IMR-90 (cell line): ENCODE data around the gene LY6G5C. TPM values are rescaled to one million over a fixed set of nuclear protein-coding genes. Genes with fewer than 3 reads are reported as not detected.

Experiments used
- ATAC-seq: fragments of 200-7000 bp; cut with Tn5 transposase; 2 replicates; pipeline ENCODE4 v1.9.1; 2020; ENCODE audit warnings: low read depth, mild to moderate bottlenecking, moderate library complexity
- Bru-seq: library from RNA; stranded (reverse); fragments of 400-500 nt; gene quantifications from one replicate; lab custom pipeline; 2021; lab: Mats Ljungman, UMichigan
- BruChase-seq, 2 experiments: library from RNA; stranded (reverse); fragments of 400-500 nt; gene quantifications; one replicate each; lab custom pipeline; 2021; lab: Mats Ljungman, UMichigan
- BruUV-seq: library from RNA; stranded (reverse); fragments of 400-500 nt; replicated peaks from 2 replicates; lab custom pipeline; 2021; lab: Mats Ljungman, UMichigan
- CTCF ChIA-PET: fragments of 300-600 bp; formaldehyde crosslinking; extraction: SDS; loops from one replicate; lab custom pipeline; 2021; ENCODE audit warnings: antibody characterized with exemption; lab: Yijun Ruan, JAX
- POLR2A ChIA-PET: fragments of 300-600 bp; sonication (Branson Sonifier 250); formaldehyde crosslinking; loops from one replicate; lab custom pipeline; 2022; ENCODE audit warnings: antibody characterized with exemption; ENCODE audit not compliant: unreplicated experiment; lab: Charles Lee
- DNase-seq: peaks from one replicate; pipeline ENCODE4 v3.0.0; 2013
- H2AFZ ChIP-seq: replicated peaks from 2 replicates; pipeline ENCODE3; 2013; ENCODE audit warnings: low read length, mild to moderate bottlenecking; ENCODE audit not compliant: poor library complexity
- H2AK5ac ChIP-seq: 2 replicates; pipeline ENCODE4 v1.6.1; 2013; ENCODE audit warnings: low read depth, low read length, inconsistent platforms
- H2AK9ac ChIP-seq: replicated peaks from 2 replicates; pipeline ENCODE3; 2013; ENCODE audit warnings: mild to moderate bottlenecking, low read depth, low read length, moderate library complexity; ENCODE audit not compliant: poor library complexity
- H2BK120ac ChIP-seq: 2 replicates; pipeline ENCODE4 v1.6.1; 2013; ENCODE audit warnings: low read depth, low read length, inconsistent platforms
- H2BK15ac ChIP-seq: 3 replicates; pipeline ENCODE4 v1.6.1; 2013; ENCODE audit warnings: low read depth, low read length, inconsistent platforms
- H2BK20ac ChIP-seq: 2 replicates; pipeline ENCODE4 v1.6.1; 2013; ENCODE audit warnings: low read depth, mild to moderate bottlenecking, inconsistent platforms, low read length, moderate library complexity
- H2BK5ac ChIP-seq: 2 replicates; pipeline ENCODE4 v1.6.1; 2013; ENCODE audit warnings: mild to moderate bottlenecking, low read depth, low read length, inconsistent platforms; ENCODE audit not compliant: poor library complexity, severe bottlenecking
- H3K14ac ChIP-seq: replicated peaks from 2 replicates; pipeline ENCODE4 v1.6.1; 2013; ENCODE audit warnings: low read depth, low read length, inconsistent platforms
- H3K18ac ChIP-seq: 2 replicates; pipeline ENCODE4 v1.6.1; 2013; ENCODE audit warnings: low read depth, low read length, control low read depth
- H3K23ac ChIP-seq: 2 replicates; pipeline ENCODE4 v1.6.1; 2013; ENCODE audit warnings: low read depth, low read length, inconsistent platforms
- H3K27ac ChIP-seq: 2 replicates; pipeline ENCODE4 v1.5.1; 2013; ENCODE audit warnings: mild to moderate bottlenecking, control low read depth, low read length; ENCODE audit not compliant: insufficient read depth
- H3K27me3 ChIP-seq: 2 replicates; pipeline ENCODE4 v1.6.1; 2013; ENCODE audit warnings: low read length; ENCODE audit not compliant: control insufficient read depth, insufficient read depth
- H3K36me3 ChIP-seq: 2 replicates; pipeline ENCODE4 v1.6.1; 2013; ENCODE audit warnings: low read length, mixed read lengths; ENCODE audit not compliant: control insufficient read depth, insufficient read depth
- H3K4ac ChIP-seq: 2 replicates; pipeline ENCODE4 v1.6.1; 2013; ENCODE audit warnings: low read depth, low read length, inconsistent platforms
- H3K4me1 ChIP-seq: 2 replicates; pipeline ENCODE4 v1.6.1; 2013; ENCODE audit warnings: low read length, mixed read lengths; ENCODE audit not compliant: control insufficient read depth, insufficient read depth
- H3K4me2 ChIP-seq: 2 replicates; pipeline ENCODE4 v1.6.1; 2013; ENCODE audit warnings: low read depth, mild to moderate bottlenecking, control low read depth, low read length, moderate library complexity
- H3K4me3 ChIP-seq: 2 replicates; pipeline ENCODE4 v1.5.1; 2013; ENCODE audit warnings: low read depth, mild to moderate bottlenecking, control low read depth, low read length, moderate library complexity; ENCODE audit not compliant: insufficient read depth
- H3K56ac ChIP-seq: 2 replicates; pipeline ENCODE4 v1.6.1; 2013; ENCODE audit warnings: low read length, inconsistent platforms; ENCODE audit not compliant: insufficient read depth; ENCODE audit errors: extremely low read depth
- H3K79me1 ChIP-seq, 2 experiments: 2 replicates each; pipeline ENCODE4 v1.6.1; 2013; ENCODE audit warnings: low read length in 2 of 2, inconsistent platforms in 1 of 2, low read depth in 1 of 2
- H3K9ac ChIP-seq: 2 replicates; pipeline ENCODE4 v1.6.1; 2013; ENCODE audit warnings: low read depth, low read length, control low read depth
- H3K9me1 ChIP-seq: 2 replicates; pipeline ENCODE4 v1.6.1; 2013; ENCODE audit warnings: low read length, inconsistent platforms; ENCODE audit not compliant: insufficient read depth
- H3K9me3 ChIP-seq: 2 replicates; pipeline ENCODE4 v1.6.1; 2013; ENCODE audit warnings: low read length; ENCODE audit not compliant: control insufficient read depth, insufficient read depth
- H4K20me1 ChIP-seq: 2 replicates; pipeline ENCODE4 v1.6.1; 2013; ENCODE audit warnings: low read length, inconsistent platforms; ENCODE audit not compliant: insufficient read depth
- H4K5ac ChIP-seq: 2 replicates; pipeline ENCODE4 v1.6.1; 2013; ENCODE audit warnings: mild to moderate bottlenecking, low read depth, low read length, control low read depth
- H4K8ac ChIP-seq, 2 experiments: 2 replicates each; pipeline ENCODE4 v1.6.1; 2013; ENCODE audit warnings: low read depth in 2 of 2, low read length in 2 of 2, control low read depth in 1 of 2, inconsistent platforms in 1 of 2
- H4K91ac ChIP-seq: 2 replicates; pipeline ENCODE4 v1.6.1; 2013; ENCODE audit warnings: low read depth, low read length, inconsistent platforms; ENCODE audit not compliant: insufficient read depth
- CEBPB ChIP-seq: IDR thresholded peaks from 2 replicates; pipeline ENCODE4 v1.6.1; 2012; ENCODE audit warnings: low read depth, low read length, improper control_type of control experiment
- CHD1 ChIP-seq: IDR thresholded peaks from 2 replicates; pipeline ENCODE4 v1.6.1; 2012; ENCODE audit warnings: low read depth, low read length, improper control_type of control experiment
- NFE2L2 ChIP-seq: fragments of 150-350 bp; IDR thresholded peaks from 2 replicates; pipeline ENCODE4 v1.6.1; 2016; ENCODE audit warnings: low read depth, mild to moderate bottlenecking, low read length
- POLR2A ChIP-seq: IDR thresholded peaks from 2 replicates; pipeline ENCODE4 v1.6.1; 2012; ENCODE audit warnings: mild to moderate bottlenecking, low read depth, low read length
- RAD21 ChIP-seq: IDR thresholded peaks from 2 replicates; pipeline ENCODE4 v1.6.1; 2012; ENCODE audit warnings: low read length, improper control_type of control experiment
- RCOR1 ChIP-seq: IDR thresholded peaks from 2 replicates; pipeline ENCODE4 v1.6.1; 2012; ENCODE audit warnings: mild to moderate bottlenecking, low read length, improper control_type of control experiment; ENCODE audit not compliant: insufficient replicate concordance
- SMC3 ChIP-seq: fragments of 150-350 bp; IDR thresholded peaks from 2 replicates; pipeline ENCODE4 v1.6.1; 2016; ENCODE audit warnings: low read depth, mild to moderate bottlenecking, antibody characterized with exemption, low read length, moderate library complexity
- WGBS, 2 experiments: methylation state at CpG; one replicate each; pipeline versions ENCODE4 v1.1.5 to v1.1.7; 2013; ENCODE audit warnings: missing lambda C conversion rate in 2 of 2; ENCODE audit not compliant: insufficient read length in 1 of 2; ENCODE audit errors: extremely low coverage in 2 of 2; 5-methylcytosine and 5-hydroxymethylcytosine counted together
- dilution Hi-C: fragments of 300-500 bp; cut with HindIII; formaldehyde crosslinking; loops from one replicate; pipeline ENCODE4 v1.14.3; 2018; ENCODE audit warnings: low sequenced_read_pairs; ENCODE audit not compliant: unreplicated experiment
- in situ Hi-C: fragments of 300-500 bp; cut with MboI; formaldehyde crosslinking; loops from 3 replicates; pipeline ENCODE4 v1.14.3; 2019; ENCODE audit warnings: low sequenced_read_pairs, inconsistent platforms, mixed read lengths
- intact Hi-C: fragments of 100-400 bp; cut with micrococcal nuclease; formaldehyde crosslinking; loops from 2 replicates; pipeline ENCODE4 v1.10.0; 2022
- long read RNA-seq: library from polyadenylated mRNA; unstranded; transcript quantifications from one replicate; pipeline ENCODE4 v2.0.0, GENCODE V29; 2021; ENCODE audit not compliant: unreplicated experiment
- polyA plus RNA-seq, 3 experiments: library from polyadenylated mRNA; depleted of rRNA; stranded (reverse); fragments of >200 nt; gene quantifications; 2 replicates each; pipeline ENCODE4 v1.2.3, GENCODE V29; 2012; ENCODE audit warnings: low replicate concordance in 1 of 3
- total RNA-seq: library from RNA; depleted of rRNA; stranded (reverse); fragments of >200 nt; gene quantifications from 2 replicates; pipeline ENCODE4 v1.2.3, GENCODE V29; 2012; rRNA removed
- TF ChIP-seq, protein P1 (sequence below): conservative IDR thresholded peaks from 2 replicates; pipeline ENCODE4 v1.5.1; 2012; ENCODE audit warnings: mild to moderate bottlenecking, low read depth, low read length, improper control_type of control experiment
- TF ChIP-seq, protein P2 (sequence below): fragments of 150-350 bp; IDR thresholded peaks from 2 replicates; pipeline ENCODE4 v1.6.1; 2016; ENCODE audit warnings: low read depth, mild to moderate bottlenecking, low read length, moderate library complexity, borderline replicate concordance

Gene LY6G5C, protein sequence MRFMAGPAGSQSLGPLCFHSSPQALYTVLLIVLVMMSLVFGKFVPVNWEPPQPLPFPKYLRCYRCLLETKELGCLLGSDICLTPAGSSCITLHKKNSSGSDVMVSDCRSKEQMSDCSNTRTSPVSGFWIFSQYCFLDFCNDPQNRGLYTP
- total RNA-seq (0.18 TPM in 1 of 2 replicates, not detected in the other), polyA plus RNA-seq (2012; rRNA removed) (2.0 and 2.1 TPM in 2 replicates), Bru-seq, nascent RNA (percentile 32 among the genes with signal in this experiment), BruChase-seq, experiment 1, labeled RNA remaining after a 6-hour chase (percentile 28 among the genes with signal in this experiment), BruChase-seq, experiment 2, labeled RNA remaining after a 2-hour chase (percentile 22 among the genes with signal in this experiment)
- polyA plus RNA-seq (2012; cell fraction: cytosol; rRNA removed), result 2.2 and 3.2 TPM in 2 replicates
- 1.0 and 1.3 TPM in 2 replicates for polyA plus RNA-seq (2012; cell fraction: nucleus; rRNA removed; ENCODE audit: low replicate concordance)
- long read RNA-seq, partial matches to known transcripts, result 0 of 5 reads
- long read RNA-seq, other reads (novel, unspliced or antisense), result 3 of 5 reads

DNA sequence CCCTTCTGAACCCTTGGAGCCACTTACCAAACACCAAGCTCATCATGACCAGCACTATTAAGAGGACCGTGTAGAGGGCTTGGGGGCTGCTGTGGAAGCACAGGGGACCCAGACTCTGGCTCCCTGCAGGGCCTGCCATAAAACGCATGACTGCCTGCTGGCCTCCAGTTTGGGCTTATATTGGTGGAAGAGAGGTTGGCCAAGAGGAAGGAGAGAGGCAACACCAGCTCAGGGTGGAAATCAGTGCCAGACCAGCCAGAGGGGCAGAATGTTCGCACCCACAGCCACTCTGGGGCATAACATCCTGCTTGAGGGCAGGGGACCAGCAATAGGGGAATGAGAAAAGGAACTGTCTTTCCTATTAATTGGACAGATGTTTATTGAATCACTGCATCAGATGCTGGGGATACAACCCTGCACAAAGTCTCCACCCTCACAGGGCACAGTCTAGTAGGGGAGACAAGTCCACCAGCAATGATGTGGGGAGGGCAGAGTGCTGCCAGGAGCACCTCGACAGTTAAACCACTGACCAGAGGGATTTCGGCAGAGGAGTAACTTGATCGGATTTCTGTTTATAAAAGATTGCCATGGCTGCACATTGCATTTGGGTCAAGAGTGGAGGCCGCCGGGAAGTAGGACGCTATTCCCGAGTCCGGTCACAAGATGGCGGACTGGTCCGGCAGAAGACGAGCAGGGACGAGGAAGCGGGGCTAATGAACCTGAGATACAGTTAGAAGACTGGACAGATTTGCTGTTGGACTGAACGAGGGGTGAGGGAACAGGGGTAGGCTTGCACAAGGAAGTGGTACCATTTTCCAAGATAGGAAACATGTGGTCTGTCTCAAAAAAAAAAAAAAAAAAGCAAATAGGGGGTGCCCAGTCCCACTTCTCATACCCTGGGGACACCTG lies at the start of gene LY6G5C:
Gene LY6G5C, minus strand, starts transcription at position 842 of the 909 bp plus-strand sequence. Its CDS starts 694 bp downstream, at position 148.
- POLR2A ChIA-PET, result interaction anchor here (0.6 kb wide), 2 partner anchors 271 to 496 kb away, joined by 3 to 5 read pairs; partner anchors contain the start of gene AGPAT1
- TF ChIP-seq RCOR1, result peak; percentile 45
- peak; percentile 97 for TF ChIP-seq RAD21
- TF ChIP-seq CHD1, result no peak
- TF ChIP-seq POLR2A, result no peak; the same call in 1 of the 2 replicates
- TF ChIP-seq, protein P1, sequence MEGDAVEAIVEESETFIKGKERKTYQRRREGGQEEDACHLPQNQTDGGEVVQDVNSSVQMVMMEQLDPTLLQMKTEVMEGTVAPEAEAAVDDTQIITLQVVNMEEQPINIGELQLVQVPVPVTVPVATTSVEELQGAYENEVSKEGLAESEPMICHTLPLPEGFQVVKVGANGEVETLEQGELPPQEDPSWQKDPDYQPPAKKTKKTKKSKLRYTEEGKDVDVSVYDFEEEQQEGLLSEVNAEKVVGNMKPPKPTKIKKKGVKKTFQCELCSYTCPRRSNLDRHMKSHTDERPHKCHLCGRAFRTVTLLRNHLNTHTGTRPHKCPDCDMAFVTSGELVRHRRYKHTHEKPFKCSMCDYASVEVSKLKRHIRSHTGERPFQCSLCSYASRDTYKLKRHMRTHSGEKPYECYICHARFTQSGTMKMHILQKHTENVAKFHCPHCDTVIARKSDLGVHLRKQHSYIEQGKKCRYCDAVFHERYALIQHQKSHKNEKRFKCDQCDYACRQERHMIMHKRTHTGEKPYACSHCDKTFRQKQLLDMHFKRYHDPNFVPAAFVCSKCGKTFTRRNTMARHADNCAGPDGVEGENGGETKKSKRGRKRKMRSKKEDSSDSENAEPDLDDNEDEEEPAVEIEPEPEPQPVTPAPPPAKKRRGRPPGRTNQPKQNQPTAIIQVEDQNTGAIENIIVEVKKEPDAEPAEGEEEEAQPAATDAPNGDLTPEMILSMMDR, result peak; percentile 94
- peak; percentile 36; the same call in 1 of the 2 replicates for TF ChIP-seq CEBPB
- TF ChIP-seq, protein P2, sequence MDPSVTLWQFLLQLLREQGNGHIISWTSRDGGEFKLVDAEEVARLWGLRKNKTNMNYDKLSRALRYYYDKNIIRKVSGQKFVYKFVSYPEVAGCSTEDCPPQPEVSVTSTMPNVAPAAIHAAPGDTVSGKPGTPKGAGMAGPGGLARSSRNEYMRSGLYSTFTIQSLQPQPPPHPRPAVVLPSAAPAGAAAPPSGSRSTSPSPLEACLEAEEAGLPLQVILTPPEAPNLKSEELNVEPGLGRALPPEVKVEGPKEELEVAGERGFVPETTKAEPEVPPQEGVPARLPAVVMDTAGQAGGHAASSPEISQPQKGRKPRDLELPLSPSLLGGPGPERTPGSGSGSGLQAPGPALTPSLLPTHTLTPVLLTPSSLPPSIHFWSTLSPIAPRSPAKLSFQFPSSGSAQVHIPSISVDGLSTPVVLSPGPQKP, result no peak
- TF ChIP-seq NFE2L2, result no peak
- peak; percentile 83 for TF ChIP-seq SMC3

More for the DNA sequence above, at the start of gene LY6G5C:
- H2AFZ ChIP-seq, result peak within 1 kb of the TSS; percentile 93
- H4K91ac ChIP-seq, result peak within 1 kb of the TSS; percentile 69
- H3K9ac ChIP-seq, result peak within 1 kb of the TSS; percentile 53
- WGBS, 2 experiments, result 0% methylated on average over 10 of the region's 17 CpGs; no CpG with 5 or more reads in 1 of the 2 experiments
- H4K8ac ChIP-seq, result peak within 1 kb of the TSS; percentile 68 to 78
- ATAC-seq (peak; percentile 96), DNase-seq (peak; percentile 94)
- H3K9me1 ChIP-seq, result 0 out of 2 replicates have a peak, but pooled peaks cover 5% of the 10 kb centered on the region
- peak within 1 kb of the TSS; percentile 82 for H4K5ac ChIP-seq
- peak within 1 kb of the TSS; percentile 37; the same call in 1 of the 2 replicates for H2AK5ac ChIP-seq
- no TSS peak for BruUV-seq
- H3K14ac ChIP-seq, result peak within 1 kb of the TSS; percentile 26
- H3K36me3 ChIP-seq, result peaks cover 1% of the 10 kb centered on the region; the same call in 1 of the 2 replicates
- peak within 1 kb of the TSS; percentile 79 for H3K4me2 ChIP-seq
- peak within 1 kb of the TSS; percentile 40; the same call in 1 of the 2 replicates for H3K18ac ChIP-seq
- H2BK15ac ChIP-seq, result peak within 1 kb of the TSS; percentile 38; the same call in 1 of the 3 replicates
- intact Hi-C loops (loop anchor here (1.0 to 2.0 kb wide), 5 partner anchors 48 to 272 kb away; partner anchors contain the start of gene DDAH2), in situ Hi-C loops (loop anchor here (10.0 kb wide), 2 partner anchors 154 to 264 kb away; partner anchors contain the start of gene CFB), dilution Hi-C loops (no loop called here)
- no peaks in the 10 kb centered on the region for H4K20me1 ChIP-seq
- peak within 1 kb of the TSS; percentile 27 for H3K4me3 ChIP-seq
- H3K23ac ChIP-seq, result peak within 1 kb of the TSS; percentile 47; the same call in 1 of the 2 replicates
- H2BK20ac ChIP-seq, result no peak within 1 kb of the TSS
- H3K9me3 ChIP-seq, result no peaks in the 10 kb centered on the region
- H2BK120ac ChIP-seq, result peak within 1 kb of the TSS; percentile 33
- CTCF ChIA-PET, result interaction anchor here (0.6 to 0.8 kb wide), 2 partner anchors 14 to 49 kb away, joined by 3 read pairs; partner anchors contain the start of gene DDAH2
- peak within 1 kb of the TSS; percentile 62 for H3K4ac ChIP-seq
- no peaks in the 10 kb centered on the region for H3K79me1 ChIP-seq
- peak within 1 kb of the TSS; percentile 84 for H2AK9ac ChIP-seq
- H3K56ac ChIP-seq, result no peak within 1 kb of the TSS
- H3K27me3 ChIP-seq, result no peaks in the 10 kb centered on the region
- H3K27ac ChIP-seq, result peak within 1 kb of the TSS; percentile 42
- H2BK5ac ChIP-seq, result peak within 1 kb of the TSS; percentile 23
- H3K4me1 ChIP-seq, result peaks cover 12% of the 10 kb centered on the region
